H9 (cell line): ENCODE data around the gene ZNF614. TPM values are rescaled to one million over a fixed set of nuclear protein-coding genes. Genes with fewer than 3 reads are reported as not detected.

ENCODE experiments used
- DNase-seq: peaks from one replicate; pipeline ENCODE4 v3.0.0-alpha.2; 2017
- H2AFZ ChIP-seq: one replicate; pipeline ENCODE4 v1.6.1; 2013; ENCODE audit warnings: mild to moderate bottlenecking, low read length, control low read depth, moderate library complexity
- H2AK5ac ChIP-seq: 2 replicates; pipeline ENCODE4 v1.6.1; 2013; ENCODE audit warnings: low read length, control low read depth, mixed read lengths; ENCODE audit not compliant: insufficient read length
- H2BK120ac ChIP-seq: one replicate; pipeline ENCODE4 v1.6.1; 2013; ENCODE audit warnings: low read depth, mild to moderate bottlenecking, low read length, control low read depth, inconsistent platforms; ENCODE audit not compliant: poor library complexity, severe bottlenecking
- H2BK12ac ChIP-seq: 2 replicates; pipeline ENCODE4 v1.6.1; 2013; ENCODE audit warnings: low read length, control low read depth, mixed read lengths, low read depth; ENCODE audit not compliant: insufficient read length
- H2BK15ac ChIP-seq: 2 replicates; pipeline ENCODE4 v1.6.1; 2013; ENCODE audit warnings: low read depth, low read length, control low read depth
- H2BK20ac ChIP-seq: one replicate; pipeline ENCODE4 v1.6.1; 2013; ENCODE audit warnings: low read depth, mild to moderate bottlenecking, low read length, control low read depth, inconsistent platforms; ENCODE audit not compliant: poor library complexity, severe bottlenecking
- H2BK5ac ChIP-seq: 2 replicates; pipeline ENCODE4 v1.6.1; 2013; ENCODE audit warnings: low read length, control low read depth, mixed read lengths; ENCODE audit not compliant: insufficient read length
- H3K14ac ChIP-seq: 2 replicates; pipeline ENCODE4 v1.6.1; 2013; ENCODE audit warnings: low read length, control low read depth; ENCODE audit not compliant: insufficient read depth
- H3K18ac ChIP-seq: 2 replicates; pipeline ENCODE4 v1.6.1; 2013; ENCODE audit warnings: low read depth, mild to moderate bottlenecking, mixed read lengths, low read length, control low read depth; ENCODE audit not compliant: insufficient read length
- H3K23ac ChIP-seq: 2 replicates; pipeline ENCODE4 v1.6.1; 2013; ENCODE audit warnings: low read length, control low read depth, mixed read lengths, low read depth; ENCODE audit not compliant: insufficient read length
- H3K23me2 ChIP-seq: 2 replicates; pipeline ENCODE4 v1.6.1; 2013; ENCODE audit warnings: low read depth, mild to moderate bottlenecking, mixed read lengths, low read length, control low read depth; ENCODE audit not compliant: insufficient read length, poor library complexity, severe bottlenecking
- H3K27ac ChIP-seq: 2 replicates; pipeline ENCODE4 v1.5.1; 2013; ENCODE audit warnings: low read length, control low read depth, mixed read lengths, low read depth; ENCODE audit not compliant: insufficient read length
- H3K27me3 ChIP-seq: 2 replicates; pipeline ENCODE4 v1.6.1; 2013; ENCODE audit warnings: low read length, control low read depth, inconsistent platforms; ENCODE audit not compliant: insufficient read depth
- H3K4ac ChIP-seq: 2 replicates; pipeline ENCODE4 v1.6.1; 2013; ENCODE audit warnings: low read depth, mild to moderate bottlenecking, control low read depth, inconsistent platforms, low read length, moderate library complexity
- H3K4me1 ChIP-seq: 2 replicates; pipeline ENCODE4 v1.6.1; 2013; ENCODE audit warnings: low read length, control low read depth, inconsistent platforms; ENCODE audit not compliant: insufficient read depth
- H3K4me2 ChIP-seq: 2 replicates; pipeline ENCODE4 v1.6.1; 2013; ENCODE audit warnings: low read length, control low read depth, mixed read lengths; ENCODE audit not compliant: insufficient read length, insufficient read depth
- H3K56ac ChIP-seq: 2 replicates; pipeline ENCODE4 v1.6.1; 2013; ENCODE audit warnings: low read depth, mild to moderate bottlenecking, mixed read lengths, low read length, control low read depth; ENCODE audit not compliant: insufficient read length
- H3K79me1 ChIP-seq: 2 replicates; pipeline ENCODE4 v1.6.1; 2013; ENCODE audit warnings: low read depth, mild to moderate bottlenecking, moderate library complexity, low read length, control low read depth, inconsistent platforms; ENCODE audit not compliant: insufficient read depth, poor library complexity, severe bottlenecking
- H3K79me2 ChIP-seq: 2 replicates; pipeline ENCODE4 v1.6.1; 2013; ENCODE audit warnings: low read length, control low read depth, inconsistent platforms; ENCODE audit not compliant: insufficient read depth
- H3K9ac ChIP-seq: 2 replicates; pipeline ENCODE4 v1.6.1; 2013; ENCODE audit warnings: low read length, control low read depth, mixed read lengths; ENCODE audit not compliant: insufficient read length; ENCODE audit errors: extremely low read depth
- H3K9me3 ChIP-seq: one replicate; pipeline ENCODE4 v1.6.1; 2013; ENCODE audit warnings: low read depth, low read length, inconsistent platforms; ENCODE audit not compliant: control insufficient read depth
- H3T11ph ChIP-seq: one replicate; pipeline ENCODE4 v1.6.1; 2013; ENCODE audit warnings: mild to moderate bottlenecking, low read length, control low read depth, inconsistent platforms
- H4K20me1 ChIP-seq: one replicate; pipeline ENCODE4 v1.6.1; 2013; ENCODE audit not compliant: control insufficient read depth, insufficient read length, insufficient read depth
- H4K5ac ChIP-seq: 2 replicates; pipeline ENCODE4 v1.6.1; 2013; ENCODE audit warnings: low read depth, mild to moderate bottlenecking, mixed read lengths, low read length, control low read depth; ENCODE audit not compliant: insufficient read length
- H4K8ac ChIP-seq: replicated peaks from 2 replicates; pipeline ENCODE4 v1.6.1; 2013; ENCODE audit warnings: low read length, control low read depth, mixed read lengths, low read depth; ENCODE audit not compliant: insufficient read length
- H4K91ac ChIP-seq: 2 replicates; pipeline ENCODE4 v1.6.1; 2013; ENCODE audit warnings: low read depth, mild to moderate bottlenecking, moderate library complexity, mixed read lengths, low read length, control low read depth; ENCODE audit not compliant: insufficient read length
- H3K27ac Mint-ChIP-seq, 3 experiments: 2 replicates in 2 of 3; 3 replicates in 1 of 3; pipeline ENCODE4 v1.8.0; 2020 to 2021; ENCODE audit warnings: mixed read lengths in 3 of 3, mild to moderate bottlenecking in 1 of 3, moderate library complexity in 1 of 3
- H3K27me3 Mint-ChIP-seq: 2 replicates; pipeline ENCODE4 v1.8.0; 2021; ENCODE audit warnings: low read depth, mild to moderate bottlenecking, moderate library complexity, mixed read lengths
- H3K36me3 Mint-ChIP-seq, 3 experiments: 2 replicates in 2 of 3; 3 replicates in 1 of 3; pipeline ENCODE4 v1.8.0; 2020 to 2021; ENCODE audit warnings: low read depth in 3 of 3, mixed read lengths in 3 of 3; ENCODE audit not compliant: insufficient read depth in 1 of 3
- H3K4me1 Mint-ChIP-seq, 2 experiments: 2 replicates each; pipeline ENCODE4 v1.8.0; 2020; ENCODE audit warnings: mixed read lengths in 2 of 2
- H3K4me3 Mint-ChIP-seq, 2 experiments: 2 replicates in 1 of 2; 3 replicates in 1 of 2; pipeline ENCODE4 v1.8.0; 2020 to 2021; ENCODE audit warnings: mild to moderate bottlenecking in 2 of 2, mixed read lengths in 2 of 2, moderate library complexity in 1 of 2
- H3K9me3 Mint-ChIP-seq, 2 experiments: 2 replicates in 1 of 2; 3 replicates in 1 of 2; pipeline ENCODE4 v1.8.0; 2020; ENCODE audit warnings: mild to moderate bottlenecking in 2 of 2, mixed read lengths in 2 of 2, moderate library complexity in 1 of 2
- CTCF ChIP-seq: fragments of 200-600 bp; sonication (generic); conservative IDR thresholded peaks from 3 replicates; pipeline ENCODE4 v1.8.0; 2021; ENCODE audit warnings: antibody characterized with exemption, mild to moderate bottlenecking
- WGBS: extraction: QIAGEN DNeasy Blood & Tissue Kit; methylation state at CpG from one replicate; pipeline ENCODE4 v1.1.7; 2013; ENCODE audit warnings: missing lambda C conversion rate, low lambda C conversion rate, mixed read lengths; ENCODE audit not compliant: insufficient read length; ENCODE audit errors: extremely low coverage; 5-methylcytosine and 5-hydroxymethylcytosine counted together
- total RNA-seq: library from RNA; stranded (reverse); gene quantifications from 2 replicates; pipeline ENCODE4 v1.2.1, GENCODE V29; 2021

Gene ZNF614
- total RNA-seq, 1 experiment from 2014 or later, result 23.1 TPM

- Histone ChIP-seq H3K27ac (no peak overlapping the region), H3K4ac (no peak overlapping the region), H3K4me1 (no peaks in the 10 kb centered on the region), H2BK15ac (no peak overlapping the region), H4K20me1 (no peaks in the 10 kb centered on the region), H3K23ac (no peak overlapping the region), H4K5ac (no peak overlapping the region), H3K14ac (no peak overlapping the region), H4K8ac (no peak overlapping the region), H3K9ac (no peak overlapping the region), H3K9me3 (peaks cover 33% of the 10 kb centered on the region), H3K18ac (no peak overlapping the region), H2BK12ac (no peak overlapping the region), H2AK5ac (no peak overlapping the region), H3K4me2 (no peak overlapping the region), H2AFZ (no peak overlapping the region), H4K91ac (no peak overlapping the region), H2BK20ac (no peak overlapping the region), H2BK120ac (no peak overlapping the region), H3K27me3 (no peaks in the 10 kb centered on the region), H3K23me2 (no peaks in the 10 kb centered on the region), H3K79me1 (no peaks in the 10 kb centered on the region), H2BK5ac (no peak overlapping the region), H3T11ph (no peak overlapping the region), H3K56ac (no peak overlapping the region), H3K79me2 (no peaks in the 10 kb centered on the region)
- H3K4me1 Mint-ChIP-seq, result no peaks in the 10 kb centered on the region; a peak in 1 of 4 replicates
- H3K4me3 Mint-ChIP-seq, result no peak overlapping the region
- H3K27ac Mint-ChIP-seq, result no peak overlapping the region
- H3K36me3 Mint-ChIP-seq, result peaks cover 73 to 88% (median 81%) of the 10 kb centered on the region in 3 experiments
- DNase-seq, result no peak
- H3K27me3 Mint-ChIP-seq, result no peaks in the 10 kb centered on the region
- no CpG with 5 or more reads among the region's 4 CpGs for WGBS
- TF ChIP-seq CTCF, result no peak
- peaks cover 46 to 54% of the 10 kb centered on the region in 2 experiments for H3K9me3 Mint-ChIP-seq
These were observed 11.0 kb upstream of the ZNF614 start for GRCh38 chr19:52039169-52039568.
